Renal cortical epithelial cell (primary cell): Measurements from ENCODE around the gene ELL2. TPM values are rescaled to one million over a fixed set of nuclear protein-coding genes. Genes with fewer than 3 reads are reported as not detected.
"Not testable (repeated sequence)": the region's sequence is repeated elsewhere in the genome, so short reads cannot be mapped to it uniquely, and the experiment has no call there.

Experiments
- DNase-seq: peaks from one replicate; pipeline ENCODE4 v3.0.0-alpha.2; 2011; ENCODE audit warnings: low read depth
- total RNA-seq: library from RNA; depleted of rRNA; stranded (reverse); fragments of >200 nt; gene quantifications from 2 replicates; pipeline ENCODE4 v1.2.3, GENCODE V29; 2014

The ELL2 gene
- total RNA-seq, 1 donor from 2014 or later = 31.1 TPM

DNA sequence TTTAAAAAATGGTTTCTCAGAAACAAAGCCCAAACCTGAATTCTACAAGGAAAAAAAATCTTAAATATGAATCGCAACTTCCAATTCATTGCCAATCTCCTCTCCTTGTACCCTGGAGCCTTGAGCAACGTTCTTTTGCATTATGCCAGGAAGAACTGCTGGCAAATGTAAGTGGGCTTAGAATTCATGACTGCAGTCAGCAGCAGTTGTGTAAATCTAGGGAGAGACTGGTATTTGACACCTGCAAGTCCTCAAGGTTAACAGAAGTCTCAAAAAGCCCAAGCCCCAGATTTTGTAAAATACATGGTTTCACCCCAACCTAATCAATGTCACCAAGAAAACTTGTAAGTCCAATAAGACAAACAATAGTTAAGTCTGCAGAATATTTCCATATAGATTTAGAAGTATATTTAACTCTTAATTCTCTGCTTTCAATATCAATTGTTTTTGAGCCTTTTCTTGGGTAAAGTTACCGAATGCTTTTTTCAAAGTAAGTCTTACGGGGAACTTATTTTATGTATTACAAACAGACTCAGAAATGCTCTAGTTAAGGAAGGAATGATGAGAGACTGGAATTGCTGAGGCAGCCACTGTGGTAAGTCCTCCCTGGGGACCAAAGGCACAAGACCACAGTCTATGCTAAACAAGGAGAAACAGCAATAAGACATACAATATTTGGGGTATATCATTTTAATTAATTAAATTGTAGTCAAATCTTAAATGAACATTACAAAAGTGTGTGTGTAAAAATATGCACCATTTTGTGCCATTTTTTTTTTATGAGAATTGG, 31.3 kb downstream of the ELL2 start:
- no peak for DNase-seq

GRCh38 chr5:95928724-95929253, 32.9 kb downstream of the ELL2 start:
- DNase-seq = no peak

DNA sequence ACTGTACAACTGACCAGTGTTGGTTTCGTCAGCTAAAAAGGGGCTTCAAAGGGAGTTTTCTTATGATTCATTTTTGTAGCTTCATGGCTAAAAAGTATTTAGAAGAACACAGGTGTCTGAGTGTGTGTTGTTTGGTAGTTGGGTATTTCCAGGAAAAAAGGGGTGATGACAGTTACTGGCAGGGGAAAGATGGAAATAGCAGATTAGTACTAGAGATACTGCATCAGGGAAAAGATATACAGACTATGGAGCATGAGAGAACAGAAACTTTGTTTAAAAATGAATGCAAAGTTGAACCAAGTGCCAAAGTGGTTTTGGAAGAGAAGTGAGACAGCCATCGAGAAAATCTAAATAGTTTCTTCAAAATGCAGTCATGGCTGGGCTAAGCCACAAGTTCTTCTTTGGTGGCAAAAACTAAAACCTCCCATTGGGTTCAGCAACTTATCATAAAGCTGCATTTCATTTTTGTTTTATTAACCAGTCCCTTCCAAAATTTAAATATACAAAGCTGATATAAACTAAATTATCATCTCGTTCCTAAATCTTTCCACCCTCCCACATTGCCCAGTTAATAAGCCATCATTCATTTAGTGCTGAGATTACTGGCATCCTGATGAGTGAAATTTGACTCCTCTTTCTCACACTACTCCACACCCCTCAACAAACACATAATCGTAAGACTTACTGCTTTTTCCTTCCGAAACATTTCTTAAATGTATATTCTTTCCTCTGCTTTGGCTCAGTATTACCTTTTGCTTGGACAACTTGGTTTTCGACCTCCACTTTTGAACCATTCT, 33.5 kb downstream of the ELL2 start:
- no peak for DNase-seq

- not testable (repeated sequence) for DNase-seq
These were observed 34.4 kb downstream of the ELL2 start for GRCh38 chr5:95927300-95927699.

GRCh38 chr5:95925939-95926338, 35.7 kb downstream of the ELL2 start:
- DNase-seq = no peak

GRCh38 chr5:95925378-95925744, 36.3 kb downstream of the ELL2 start:
- no peak for DNase-seq

GRCh38 chr5:95924720-95925377, 36.8 kb downstream of the ELL2 start:
- peak; percentile 37 for DNase-seq

DNA sequence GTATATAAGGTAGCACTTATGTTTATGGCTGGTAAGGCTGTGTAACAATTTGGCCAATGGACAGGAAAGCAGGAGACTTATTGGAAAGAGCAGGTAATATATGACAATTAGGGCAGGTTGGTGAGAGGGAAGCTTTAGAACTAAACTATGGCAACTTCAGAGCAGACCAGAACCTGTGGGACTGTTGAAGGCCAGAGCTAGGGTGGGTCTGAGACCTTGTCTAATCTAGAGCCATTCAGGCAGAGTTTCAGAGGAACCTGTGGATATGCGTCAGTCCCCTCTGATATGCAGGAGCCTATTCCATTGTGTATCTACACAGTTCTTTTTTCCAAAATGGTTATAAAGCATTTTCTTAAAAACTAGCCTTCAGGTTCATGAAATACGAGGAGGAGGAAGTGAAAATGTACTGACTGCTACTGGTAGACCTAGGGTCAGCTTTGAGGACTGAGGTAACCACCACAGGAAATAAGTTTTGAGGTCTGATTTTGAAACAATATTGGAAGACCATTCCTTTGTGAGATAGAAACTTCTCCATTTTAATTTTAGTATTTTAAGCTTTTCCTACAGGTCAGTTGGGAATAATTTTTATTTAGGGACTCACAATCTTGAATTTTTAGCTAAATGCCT, 37.6 kb downstream of the ELL2 start:
- DNase-seq = no peak

- no peak for DNase-seq
These were observed 38.9 kb downstream of the ELL2 start for GRCh38 chr5:95922798-95923197.

DNA sequence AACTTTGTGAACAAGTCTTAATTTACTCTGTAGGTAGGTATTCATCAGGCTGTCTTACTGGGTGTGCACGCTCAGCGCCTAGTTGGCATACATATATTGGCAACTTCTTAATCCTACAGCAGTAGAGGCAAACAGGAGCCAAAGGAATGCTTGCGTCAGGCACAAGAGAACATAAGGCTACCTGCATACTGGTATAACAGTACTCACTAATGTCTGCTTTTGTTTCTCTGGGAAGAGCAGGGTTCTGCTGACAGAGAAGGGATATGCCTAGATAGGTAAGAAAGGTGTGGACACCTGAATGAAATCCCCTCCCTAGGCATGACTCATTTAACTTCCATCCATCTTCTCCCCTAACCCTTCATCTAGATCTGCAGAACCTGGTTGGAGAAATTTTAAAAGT, 40.1 kb downstream of the ELL2 start:
- no peak for DNase-seq

- DNase-seq = no peak
These were observed 40.8 kb downstream of the ELL2 start for GRCh38 chr5:95920822-95921221.

DNA sequence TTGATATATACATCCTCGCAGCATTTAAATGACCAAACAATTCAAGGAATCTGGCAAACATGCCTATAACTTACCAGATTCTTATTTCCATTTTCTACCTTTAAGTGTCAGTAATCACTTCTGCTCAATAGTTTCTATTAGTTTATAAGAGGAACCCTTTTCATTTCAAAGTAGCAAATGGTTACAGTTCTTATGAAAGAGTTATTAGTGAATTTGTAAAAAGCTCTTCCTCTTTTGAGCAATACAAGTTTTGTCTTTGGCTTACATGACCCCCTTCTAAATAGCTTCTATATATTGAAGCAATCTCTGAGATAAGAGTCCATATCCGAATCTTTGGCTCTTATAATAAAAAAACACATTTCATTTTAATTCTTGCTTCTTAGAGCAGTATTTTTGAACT, 42.0 kb downstream of the ELL2 start:
- no peak for DNase-seq

GRCh38 chr5:95918421-95919006, 43.1 kb downstream of the ELL2 start:
- DNase-seq = no peak

GRCh38 chr5:95917207-95917606, 44.4 kb downstream of the ELL2 start:
- DNase-seq = no peak

- no peak for DNase-seq
These were observed 45.0 kb downstream of the ELL2 start for GRCh38 chr5:95916687-95917085.

DNA sequence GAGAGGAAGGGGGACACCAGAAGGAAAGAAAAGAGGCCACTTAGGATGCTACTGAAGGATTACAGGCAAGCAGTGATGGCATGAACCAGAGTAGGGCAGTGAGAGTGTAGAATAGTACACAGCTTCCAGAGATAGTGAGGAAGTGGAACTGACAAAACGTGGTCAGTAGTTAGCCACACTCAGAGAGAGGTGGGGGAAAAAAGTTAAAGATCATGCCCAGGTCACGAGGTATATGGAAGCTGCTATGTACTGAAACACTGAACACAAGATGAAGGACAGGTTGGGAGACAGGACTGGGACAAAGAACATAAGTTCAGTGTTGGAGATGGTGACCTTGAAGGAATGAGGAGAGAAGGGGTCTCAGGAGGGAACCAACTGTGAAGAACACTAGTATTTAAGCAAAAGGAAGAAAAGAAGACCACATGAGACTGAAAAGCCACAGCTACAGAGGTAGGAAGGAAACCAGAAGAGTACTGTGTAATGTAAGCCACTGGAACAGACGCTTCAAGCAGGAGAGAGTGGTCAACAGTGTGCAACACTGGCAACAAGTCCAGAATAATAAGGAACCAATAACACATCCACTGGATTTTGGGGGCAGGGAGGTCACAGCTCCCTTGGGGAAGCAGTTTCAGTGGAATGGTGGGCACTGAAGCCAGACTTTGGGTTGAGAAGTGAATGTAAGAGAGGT, 45.5 kb downstream of the ELL2 start:
- DNase-seq = no peak

- no peak for DNase-seq
These were observed 48.0 kb downstream of the ELL2 start for GRCh38 chr5:95913663-95914062.

- DNase-seq = no peak
These were observed 49.6 kb downstream of the ELL2 start for GRCh38 chr5:95912029-95912428.

- DNase-seq = no peak
These were observed 51.1 kb downstream of the ELL2 start for GRCh38 chr5:95910521-95910920.

DNA sequence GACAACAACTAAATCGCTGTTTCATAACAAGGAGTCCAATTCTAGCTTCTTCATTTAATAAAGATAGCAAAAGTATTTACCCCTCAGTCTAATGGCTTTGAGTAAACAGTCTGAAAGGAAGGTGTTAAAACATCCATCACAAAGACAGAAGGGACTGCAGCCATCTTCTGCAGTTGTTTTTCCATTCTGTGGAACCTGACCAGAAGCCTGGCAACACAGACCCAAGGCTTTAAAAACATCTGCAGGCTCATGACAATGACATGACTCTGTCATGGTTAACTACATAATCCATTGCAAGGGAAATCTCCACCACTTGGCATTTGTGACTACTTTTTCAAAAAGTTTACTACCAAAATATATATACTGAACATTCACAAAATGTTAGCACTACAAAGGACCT, 51.9 kb downstream of the ELL2 start:
- DNase-seq = no peak

DNA sequence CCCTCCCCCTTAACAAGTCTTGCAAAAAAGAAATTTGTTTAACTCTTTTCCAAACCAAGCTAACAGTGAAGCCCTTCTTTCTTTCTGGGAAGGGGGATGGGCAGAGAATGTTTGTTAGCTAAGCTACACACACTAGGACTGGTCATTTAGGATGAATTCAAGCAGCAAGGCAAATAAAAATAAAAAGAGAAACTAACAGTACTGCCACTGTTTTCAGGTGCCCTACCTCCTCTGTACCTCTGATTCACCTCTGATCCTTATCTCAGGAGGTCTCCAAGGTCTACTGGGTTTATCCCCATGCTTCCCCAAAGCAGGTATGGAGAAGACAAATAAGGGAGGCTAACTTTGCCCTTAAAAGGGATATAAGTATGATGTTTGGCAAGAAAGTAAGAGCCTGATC, 52.9 kb downstream of the ELL2 start:
- DNase-seq = peak; percentile 25
